Measurements from ENCODE around the gene ANAPC16. TPM values are rescaled to one million over a fixed set of nuclear protein-coding genes. Genes with fewer than 3 reads are reported as not detected.

The ANAPC16 gene
- total and polyA plus RNA-seq, 2 experiments from 2014 or later = 77.5 to 126 TPM

DNA sequence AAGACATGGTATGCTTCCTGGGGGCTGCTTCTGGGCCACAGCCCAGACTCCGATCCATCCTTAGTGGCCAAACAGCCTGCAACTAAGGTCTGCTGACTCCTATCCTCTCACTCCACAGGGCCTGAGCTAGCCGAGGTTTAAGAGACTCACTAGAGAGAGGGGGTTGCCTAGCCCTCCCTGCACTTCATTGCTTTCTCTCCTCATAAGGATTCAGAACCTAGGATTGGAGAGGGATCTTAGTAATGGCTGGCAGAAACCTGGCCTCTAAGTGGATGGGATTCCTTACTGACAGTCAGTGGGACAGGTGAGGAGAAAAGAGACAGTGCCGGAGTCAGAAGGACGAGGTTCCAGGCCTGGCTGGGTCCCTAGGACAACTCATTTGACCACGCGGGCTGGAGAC, 49.7 kb downstream of the ANAPC16 start:
- Histone ChIP-seq H3K27me3 (ENCODE audit: insufficient read depth) (no peaks in the 10 kb centered on the region), H3K9me2 (ENCODE audit: insufficient read depth) (0 out of 2 replicates have a peak, but pooled peaks cover 2% of the 10 kb centered on the region), H3K4me1 (ENCODE audit: insufficient read depth) (peaks cover 28% of the 10 kb centered on the region), H3K4me3 (no peak overlapping the region), H3K36me3 (ENCODE audit: insufficient read depth) (no peaks in the 10 kb centered on the region), H4K20me1 (replicated peaks; ENCODE audit: insufficient read depth) (no peaks in the 10 kb centered on the region), H2AFZ (peak overlapping the region; percentile 87), H3K27ac (ENCODE audit: low read depth) (no peak overlapping the region), H3F3A (replicated peaks; ENCODE audit: low read depth) (peaks cover 24% of the 10 kb centered on the region), H3K79me2 (replicated peaks; ENCODE audit: insufficient read depth) (no peaks in the 10 kb centered on the region), H3K4me2 (peak overlapping the region; percentile 43; the same call in 1 of the 2 replicates)
- no peak overlapping the region for H3K27ac Mint-ChIP-seq
- DNase-seq (ENCODE audit: low spot score) = peak; percentile 31
- H3K4me1 Mint-ChIP-seq = peaks cover 45% of the 10 kb centered on the region
- H3K27me3 Mint-ChIP-seq (ENCODE audit: insufficient read depth, low read depth, poor library complexity) = peaks cover 21% of the 10 kb centered on the region
- TF ChIP-seq ZNF114 (CRISPR knock-in tag; IDR thresholded peaks at IDR 0.05) (no peak), JUNB (IDR thresholded peaks at IDR 0.05; ENCODE audit: unreplicated experiment) (no peak), ZNF462 (CRISPR knock-in tag; IDR thresholded peaks at IDR 0.05) (no peak), CREB1 (CRISPR knock-in tag; IDR thresholded peaks at IDR 0.05; ENCODE audit: low read depth) (no peak), STAT1 (IDR thresholded peaks at IDR 0.05; ENCODE audit: unreplicated experiment) (no peak), ZNF331 (CRISPR knock-in tag; IDR thresholded peaks at IDR 0.05; ENCODE audit: low read depth) (no peak), EZH2 (IDR thresholded peaks at IDR 0.05; ENCODE audit: low read depth, unreplicated experiment) (no peak), NANOG (IDR thresholded peaks at IDR 0.05; ENCODE audit: borderline replicate concordance) (no peak), POLR2AphosphoS5 (IDR thresholded peaks at IDR 0.05; ENCODE audit: low read depth) (no peak), EZH2phosphoT487 (IDR thresholded peaks at IDR 0.05; ENCODE audit: unreplicated experiment) (no peak)
- TF ChIP-seq, protein P1, sequence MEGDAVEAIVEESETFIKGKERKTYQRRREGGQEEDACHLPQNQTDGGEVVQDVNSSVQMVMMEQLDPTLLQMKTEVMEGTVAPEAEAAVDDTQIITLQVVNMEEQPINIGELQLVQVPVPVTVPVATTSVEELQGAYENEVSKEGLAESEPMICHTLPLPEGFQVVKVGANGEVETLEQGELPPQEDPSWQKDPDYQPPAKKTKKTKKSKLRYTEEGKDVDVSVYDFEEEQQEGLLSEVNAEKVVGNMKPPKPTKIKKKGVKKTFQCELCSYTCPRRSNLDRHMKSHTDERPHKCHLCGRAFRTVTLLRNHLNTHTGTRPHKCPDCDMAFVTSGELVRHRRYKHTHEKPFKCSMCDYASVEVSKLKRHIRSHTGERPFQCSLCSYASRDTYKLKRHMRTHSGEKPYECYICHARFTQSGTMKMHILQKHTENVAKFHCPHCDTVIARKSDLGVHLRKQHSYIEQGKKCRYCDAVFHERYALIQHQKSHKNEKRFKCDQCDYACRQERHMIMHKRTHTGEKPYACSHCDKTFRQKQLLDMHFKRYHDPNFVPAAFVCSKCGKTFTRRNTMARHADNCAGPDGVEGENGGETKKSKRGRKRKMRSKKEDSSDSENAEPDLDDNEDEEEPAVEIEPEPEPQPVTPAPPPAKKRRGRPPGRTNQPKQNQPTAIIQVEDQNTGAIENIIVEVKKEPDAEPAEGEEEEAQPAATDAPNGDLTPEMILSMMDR (conservative IDR thresholded peaks at IDR 0.05; ENCODE audit: low read depth in 2 of 2) = no peak
- TF ChIP-seq, protein P2, sequence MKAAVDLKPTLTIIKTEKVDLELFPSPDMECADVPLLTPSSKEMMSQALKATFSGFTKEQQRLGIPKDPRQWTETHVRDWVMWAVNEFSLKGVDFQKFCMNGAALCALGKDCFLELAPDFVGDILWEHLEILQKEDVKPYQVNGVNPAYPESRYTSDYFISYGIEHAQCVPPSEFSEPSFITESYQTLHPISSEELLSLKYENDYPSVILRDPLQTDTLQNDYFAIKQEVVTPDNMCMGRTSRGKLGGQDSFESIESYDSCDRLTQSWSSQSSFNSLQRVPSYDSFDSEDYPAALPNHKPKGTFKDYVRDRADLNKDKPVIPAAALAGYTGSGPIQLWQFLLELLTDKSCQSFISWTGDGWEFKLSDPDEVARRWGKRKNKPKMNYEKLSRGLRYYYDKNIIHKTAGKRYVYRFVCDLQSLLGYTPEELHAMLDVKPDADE (IDR thresholded peaks at IDR 0.05) = no peak
- TF ChIP-seq, protein P3, sequence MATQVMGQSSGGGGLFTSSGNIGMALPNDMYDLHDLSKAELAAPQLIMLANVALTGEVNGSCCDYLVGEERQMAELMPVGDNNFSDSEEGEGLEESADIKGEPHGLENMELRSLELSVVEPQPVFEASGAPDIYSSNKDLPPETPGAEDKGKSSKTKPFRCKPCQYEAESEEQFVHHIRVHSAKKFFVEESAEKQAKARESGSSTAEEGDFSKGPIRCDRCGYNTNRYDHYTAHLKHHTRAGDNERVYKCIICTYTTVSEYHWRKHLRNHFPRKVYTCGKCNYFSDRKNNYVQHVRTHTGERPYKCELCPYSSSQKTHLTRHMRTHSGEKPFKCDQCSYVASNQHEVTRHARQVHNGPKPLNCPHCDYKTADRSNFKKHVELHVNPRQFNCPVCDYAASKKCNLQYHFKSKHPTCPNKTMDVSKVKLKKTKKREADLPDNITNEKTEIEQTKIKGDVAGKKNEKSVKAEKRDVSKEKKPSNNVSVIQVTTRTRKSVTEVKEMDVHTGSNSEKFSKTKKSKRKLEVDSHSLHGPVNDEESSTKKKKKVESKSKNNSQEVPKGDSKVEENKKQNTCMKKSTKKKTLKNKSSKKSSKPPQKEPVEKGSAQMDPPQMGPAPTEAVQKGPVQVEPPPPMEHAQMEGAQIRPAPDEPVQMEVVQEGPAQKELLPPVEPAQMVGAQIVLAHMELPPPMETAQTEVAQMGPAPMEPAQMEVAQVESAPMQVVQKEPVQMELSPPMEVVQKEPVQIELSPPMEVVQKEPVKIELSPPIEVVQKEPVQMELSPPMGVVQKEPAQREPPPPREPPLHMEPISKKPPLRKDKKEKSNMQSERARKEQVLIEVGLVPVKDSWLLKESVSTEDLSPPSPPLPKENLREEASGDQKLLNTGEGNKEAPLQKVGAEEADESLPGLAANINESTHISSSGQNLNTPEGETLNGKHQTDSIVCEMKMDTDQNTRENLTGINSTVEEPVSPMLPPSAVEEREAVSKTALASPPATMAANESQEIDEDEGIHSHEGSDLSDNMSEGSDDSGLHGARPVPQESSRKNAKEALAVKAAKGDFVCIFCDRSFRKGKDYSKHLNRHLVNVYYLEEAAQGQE (IDR thresholded peaks at IDR 0.05; ENCODE audit: unreplicated experiment) = no peak
- peaks cover 3% of the 10 kb centered on the region; the same call in 1 of the 3 replicates for H3K36me3 Mint-ChIP-seq (ENCODE audit: low read depth)
- H3K4me3 Mint-ChIP-seq = no peak overlapping the region
- H3K9me3 Mint-ChIP-seq = no peaks in the 10 kb centered on the region
- ATAC-seq = no peak; the same call in 2 of the 3 replicates

Data from GM23338 (cell line).